ENCODE results near the gene DOCK8. TPM values are rescaled to one million over a fixed set of nuclear protein-coding genes. Genes with fewer than 3 reads are reported as not detected.

DOCK8 gene
- total and polyA plus RNA-seq, 2 of the 13 experiments (the other 11 are each of a cell fraction or from before 2014, with no cell fraction given) = 0.28 to 0.38 TPM

DNA sequence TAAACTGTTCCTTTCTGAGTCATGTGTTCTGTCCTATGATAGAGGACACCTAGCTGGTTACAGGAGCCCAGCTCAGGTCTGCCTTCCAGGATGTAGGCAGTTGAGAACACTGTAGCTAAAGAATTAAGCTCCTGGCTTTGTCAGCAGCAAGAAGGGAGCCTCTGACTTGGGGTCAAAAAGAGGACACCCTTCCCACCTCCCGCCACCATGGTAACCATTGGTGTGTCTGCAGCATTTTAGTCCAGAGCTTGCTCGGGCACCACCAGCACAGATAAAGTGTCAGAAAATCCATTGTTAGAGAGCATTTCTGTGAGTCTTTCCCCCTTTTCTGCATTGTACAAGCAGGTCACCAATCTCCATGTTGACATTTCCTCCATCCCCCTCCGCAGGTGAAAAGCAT is 181.7 kb downstream of the DOCK8 start:
- CTCF ChIA-PET (ENCODE audit: low intra/inter-chr PET ratio, low total read pairs) = no interaction called here
- in situ Hi-C loops (cut with HindIII; ENCODE audit: extremely low pct_ligation_motif_present, low pct_unique_long_range_greater_than_20kb) = no loop called here
- no peak for FAIRE-seq

More for the DNA sequence above, 181.7 kb downstream of the DOCK8 start:
- no TSS peak for BruUV-seq (replicated peaks)
- H3K36me3 ChIP-seq (replicated peaks in 1 of 2; ENCODE audit: control insufficient read depth in 1 of 2, insufficient read depth in 2 of 2, low read length in 2 of 2) = no peaks in the 10 kb centered on the region
- no peaks in the 10 kb centered on the region for H3K4me1 ChIP-seq (ENCODE audit: insufficient read depth, low read length)
- H3K27me3 ChIP-seq (ENCODE audit: control insufficient read depth in 1 of 2, insufficient read depth in 2 of 2, low read length in 2 of 2) = no peaks in the 10 kb centered on the region
- no peak overlapping the region for H3K4me3 ChIP-seq (replicated peaks in 1 of 3; ENCODE audit: insufficient read depth in 1 of 3, low read depth in 2 of 3, low read length in 3 of 3)
- no peaks in the 10 kb centered on the region for H3K79me2 ChIP-seq (ENCODE audit: insufficient read depth, low read length)
- H4K20me1 ChIP-seq (ENCODE audit: insufficient read depth, low read length) = no peaks in the 10 kb centered on the region
- DNase-seq (ENCODE audit: low spot score) (no peak), ATAC-seq (no peak)
- POLR2A ChIA-PET = no interaction called here
- no peak overlapping the region for H2AFZ ChIP-seq (ENCODE audit: low read length)
- WGBS (ENCODE audit: low lambda C conversion rate) = 80% methylated on average over 3 of the region's 3 CpGs
- no peak overlapping the region for H3K9ac ChIP-seq (ENCODE audit: insufficient read depth, low read depth, low read length)
- no peak overlapping the region for H3K27ac ChIP-seq (ENCODE audit: extremely low read length, insufficient read depth, low read length)
- no peaks in the 10 kb centered on the region for H3K9me3 ChIP-seq (ENCODE audit: low read length)
- H3K4me2 ChIP-seq (ENCODE audit: low read depth, low read length) = no peak overlapping the region
- TF ChIP-seq ZNF367 (CRISPR knock-in tag; IDR thresholded peaks at IDR 0.05; ENCODE audit: borderline replicate concordance) = no peak
- no peak for TF ChIP-seq KMT2B (CRISPR knock-in tag; IDR thresholded peaks at IDR 0.05)
- no peak for TF ChIP-seq ZNF180 (CRISPR knock-in tag; IDR thresholded peaks at IDR 0.05; ENCODE audit: borderline replicate concordance, low read depth)
- no peak for TF ChIP-seq ETV6 (CRISPR knock-in tag; conservative IDR thresholded peaks at IDR 0.05)
- TF ChIP-seq KDM4B (CRISPR knock-in tag; IDR thresholded peaks at IDR 0.05) = no peak
- TF ChIP-seq NR1H2 (CRISPR knock-in tag; IDR thresholded peaks at IDR 0.05; ENCODE audit: borderline replicate concordance, low read depth) = no peak
- TF ChIP-seq, protein P1, sequence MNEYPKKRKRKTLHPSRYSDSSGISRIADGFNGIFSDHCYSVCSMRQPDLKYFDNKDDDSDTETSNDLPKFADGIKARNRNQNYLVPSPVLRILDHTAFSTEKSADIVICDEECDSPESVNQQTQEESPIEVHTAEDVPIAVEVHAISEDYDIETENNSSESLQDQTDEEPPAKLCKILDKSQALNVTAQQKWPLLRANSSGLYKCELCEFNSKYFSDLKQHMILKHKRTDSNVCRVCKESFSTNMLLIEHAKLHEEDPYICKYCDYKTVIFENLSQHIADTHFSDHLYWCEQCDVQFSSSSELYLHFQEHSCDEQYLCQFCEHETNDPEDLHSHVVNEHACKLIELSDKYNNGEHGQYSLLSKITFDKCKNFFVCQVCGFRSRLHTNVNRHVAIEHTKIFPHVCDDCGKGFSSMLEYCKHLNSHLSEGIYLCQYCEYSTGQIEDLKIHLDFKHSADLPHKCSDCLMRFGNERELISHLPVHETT (CRISPR knock-in tag; conservative IDR thresholded peaks at IDR 0.05) = no peak
- TF ChIP-seq TBP (CRISPR knock-in tag; IDR thresholded peaks at IDR 0.05) = no peak
- TF ChIP-seq, protein P2, sequence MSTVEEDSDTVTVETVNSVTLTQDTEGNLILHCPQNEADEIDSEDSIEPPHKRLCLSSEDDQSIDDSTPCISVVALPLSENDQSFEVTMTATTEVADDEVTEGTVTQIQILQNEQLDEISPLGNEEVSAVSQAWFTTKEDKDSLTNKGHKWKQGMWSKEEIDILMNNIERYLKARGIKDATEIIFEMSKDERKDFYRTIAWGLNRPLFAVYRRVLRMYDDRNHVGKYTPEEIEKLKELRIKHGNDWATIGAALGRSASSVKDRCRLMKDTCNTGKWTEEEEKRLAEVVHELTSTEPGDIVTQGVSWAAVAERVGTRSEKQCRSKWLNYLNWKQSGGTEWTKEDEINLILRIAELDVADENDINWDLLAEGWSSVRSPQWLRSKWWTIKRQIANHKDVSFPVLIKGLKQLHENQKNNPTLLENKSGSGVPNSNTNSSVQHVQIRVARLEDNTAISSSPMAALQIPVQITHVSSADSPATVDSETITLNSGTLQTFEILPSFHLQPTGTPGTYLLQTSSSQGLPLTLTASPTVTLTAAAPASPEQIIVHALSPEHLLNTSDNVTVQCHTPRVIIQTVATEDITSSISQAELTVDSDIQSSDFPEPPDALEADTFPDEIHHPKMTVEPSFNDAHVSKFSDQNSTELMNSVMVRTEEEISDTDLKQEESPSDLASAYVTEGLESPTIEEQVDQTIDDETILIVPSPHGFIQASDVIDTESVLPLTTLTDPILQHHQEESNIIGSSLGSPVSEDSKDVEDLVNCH (CRISPR knock-in tag; IDR thresholded peaks at IDR 0.05) = no peak
- TF ChIP-seq NPAS2 (CRISPR knock-in tag; IDR thresholded peaks at IDR 0.05; ENCODE audit: borderline replicate concordance) = no peak
- intact Hi-C loops (cut with micrococcal nuclease; ENCODE audit: unreplicated experiment) = no loop called here
